ENCODE results near the gene NOM1.

NOM1 gene

GRCh38 chr7:157017149-157017548 is 67.6 kb downstream of the NOM1 start:
- no peak for DNase-seq

DNA sequence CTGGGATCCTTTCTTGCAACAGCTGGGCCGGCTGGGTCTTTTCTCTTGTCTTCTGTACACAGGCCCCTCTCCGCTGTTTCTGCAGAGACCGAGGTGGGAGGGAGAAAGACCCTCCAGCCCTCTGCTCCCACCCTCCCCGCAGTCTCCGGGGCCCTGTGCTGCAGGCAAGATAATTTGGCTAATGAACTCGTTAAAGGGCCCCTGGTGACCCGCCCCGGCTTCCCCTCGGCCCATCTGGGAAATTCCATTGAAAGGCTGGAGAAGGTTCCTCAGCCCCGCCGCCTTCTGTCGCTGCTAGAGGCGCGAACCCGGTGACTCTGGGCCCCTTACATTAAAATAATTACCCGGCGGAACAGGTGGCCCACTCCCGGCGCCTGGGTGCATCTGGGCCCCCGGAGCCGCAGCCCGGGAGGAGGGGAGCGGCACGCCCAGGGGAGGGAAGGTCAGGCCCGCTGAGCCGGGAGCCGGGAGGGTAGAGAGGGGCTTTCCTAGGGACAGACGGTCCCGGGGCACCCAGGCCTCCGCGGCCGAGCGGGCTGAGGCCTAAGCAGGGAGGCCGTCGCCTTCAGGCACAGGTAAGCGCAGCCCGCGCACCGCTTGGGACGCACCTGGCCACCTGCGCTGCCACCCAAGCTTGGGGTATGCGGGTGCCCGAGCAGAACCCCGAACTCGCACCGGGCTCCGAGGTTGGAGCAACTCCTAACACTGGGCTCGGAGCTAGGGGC is 68.3 kb downstream of the NOM1 start:
- DNase-seq: no peak

GRCh38 chr7:157018328-157018996 is 69.0 kb downstream of the NOM1 start:
- DNase-seq: no peak

- DNase-seq: no peak
Observed at GRCh38 chr7:157018997-157019608, 69.6 kb downstream of the NOM1 start.

DNA sequence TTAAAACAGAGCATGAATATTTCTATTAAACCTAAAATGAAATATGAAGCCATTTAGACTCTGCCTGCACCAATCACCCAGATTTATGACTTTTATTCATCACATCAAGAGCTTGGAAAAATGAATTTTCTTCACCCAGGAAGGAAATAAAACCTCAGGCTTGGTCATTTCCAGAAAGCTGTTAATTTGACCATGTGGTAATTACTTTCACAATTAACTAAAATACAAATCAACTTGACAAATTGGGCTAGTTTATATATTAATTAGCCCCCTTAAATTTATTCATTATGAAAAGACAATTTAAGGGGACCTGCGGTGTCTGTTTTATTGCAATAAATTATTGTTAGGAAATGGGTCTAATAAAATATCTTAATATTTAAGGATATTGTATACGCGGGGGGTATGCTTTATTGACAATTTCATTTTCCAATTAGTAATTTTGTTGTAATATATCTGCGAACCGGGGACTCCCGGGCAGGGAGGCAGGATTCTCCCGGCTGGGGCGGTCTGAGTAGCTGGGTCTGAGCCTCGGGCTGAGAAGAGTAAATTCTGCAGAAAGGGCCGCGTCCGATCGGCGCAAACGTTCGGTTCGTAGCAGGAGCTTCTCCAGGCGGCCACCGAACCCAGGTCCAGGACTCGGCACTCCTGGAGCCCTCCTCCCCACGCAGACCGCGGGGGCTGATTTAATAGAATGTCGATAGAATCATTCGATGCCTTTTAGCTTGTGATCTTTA is 70.4 kb downstream of the NOM1 start:
- no peak for DNase-seq

DNA sequence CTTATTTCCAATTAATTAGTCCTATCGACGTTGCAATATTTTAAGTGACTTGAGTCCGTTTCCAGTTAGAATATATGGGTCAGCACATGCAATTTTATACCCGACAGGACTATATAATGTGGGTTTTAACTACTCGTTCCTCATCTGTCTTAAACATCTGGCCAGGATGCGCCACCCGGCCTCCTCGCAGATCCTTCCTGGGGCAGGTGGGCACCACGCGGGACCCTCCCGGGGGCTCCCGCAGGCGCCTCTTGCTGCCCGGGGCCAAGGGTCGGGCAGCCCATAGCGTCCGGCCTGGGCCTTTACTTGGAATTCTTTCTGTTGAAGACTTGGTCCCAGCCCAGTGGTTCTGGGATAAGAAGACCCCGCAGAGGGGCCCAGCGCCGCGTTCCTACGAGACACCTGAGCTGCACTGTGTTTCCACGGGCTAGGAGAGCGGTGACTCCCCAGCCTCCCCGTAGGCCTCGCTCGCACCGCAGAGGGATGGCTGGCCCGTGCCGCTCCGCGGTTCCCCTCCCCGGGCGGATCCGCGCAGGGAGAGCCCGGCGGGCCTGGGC is 71.1 kb downstream of the NOM1 start:
- no peak for DNase-seq

- DNase-seq: no peak
Observed at GRCh38 chr7:157021071-157021870, 71.8 kb downstream of the NOM1 start.

DNA sequence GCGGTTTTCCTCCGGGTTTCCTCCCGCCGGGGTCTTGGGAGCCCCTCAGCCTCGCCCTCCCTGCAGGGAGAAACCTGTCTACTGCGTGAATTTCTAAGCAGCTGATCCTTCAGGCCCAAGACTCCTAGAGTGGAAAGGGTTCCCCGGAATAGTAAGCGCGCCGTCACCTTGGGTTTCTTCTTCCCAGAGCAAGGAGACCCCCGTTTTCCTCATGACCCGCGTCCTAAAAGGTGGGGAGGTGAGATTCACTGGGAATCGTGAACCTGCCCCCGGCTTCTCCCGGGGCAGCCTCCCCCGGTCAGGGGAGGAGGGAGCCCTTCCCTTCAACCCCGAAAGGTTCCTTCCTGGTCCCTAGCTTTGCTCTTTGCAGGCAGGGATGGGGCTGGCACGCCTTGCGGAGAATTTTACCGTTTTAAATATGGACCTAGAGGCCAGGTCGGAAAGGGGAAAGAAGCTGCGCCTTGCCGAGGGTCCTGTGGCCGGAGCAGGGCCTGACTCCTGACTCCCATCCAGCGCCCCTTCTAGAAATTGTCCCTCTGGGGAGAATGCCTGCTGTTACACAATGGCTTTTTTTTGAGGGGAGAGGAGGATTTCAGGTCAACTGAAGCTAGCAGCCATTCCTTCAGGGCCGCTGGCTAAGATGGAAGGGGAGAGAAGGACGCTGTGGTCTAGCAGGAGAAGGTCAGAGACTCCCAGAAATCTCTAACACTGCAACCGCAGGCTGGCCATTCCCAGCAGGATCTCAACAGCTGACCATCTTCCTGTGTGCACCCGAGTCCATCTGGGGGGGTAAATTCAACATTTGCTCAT is 72.6 kb downstream of the NOM1 start:
- no peak for DNase-seq

Measured in activated T-cell treated with anti-CD3 and anti-CD28 coated beads for 4 hours (primary cell).